GM21367 (cell line): ENCODE results near the gene CNKSR1.

Experiments
- ATAC-seq: cut with Tn5 transposase; IDR thresholded peaks from one replicate; pipeline ENCODE4 v1.9.1; 2021; ENCODE audit not compliant: unreplicated experiment

Gene CNKSR1

GRCh38 chr1:26177182-26177684, at the start of gene CNKSR1:
TSS of gene CNKSR1 (plus strand) at chr1:26177491. CDS start at chr1:26177548, 57 bp downstream.
- ATAC-seq: no peak

- ATAC-seq: no peak
Observed at GRCh38 chr1:26129778-26130177, 47.5 kb upstream of the CNKSR1 start.

- no peak for ATAC-seq
Observed at GRCh38 chr1:26130695-26131094, 46.6 kb upstream of the CNKSR1 start.

- no peak for ATAC-seq
Observed at GRCh38 chr1:26132128-26132833, 45.0 kb upstream of the CNKSR1 start.

- ATAC-seq: no peak
Observed at GRCh38 chr1:26132834-26133167, 44.5 kb upstream of the CNKSR1 start.

GRCh38 chr1:26134466-26134865, 42.8 kb upstream of the CNKSR1 start:
- ATAC-seq: no peak

GRCh38 chr1:26138974-26139558, 38.2 kb upstream of the CNKSR1 start:
- no peak for ATAC-seq

GRCh38 chr1:26142159-26142558, 35.1 kb upstream of the CNKSR1 start:
- ATAC-seq: no peak

GRCh38 chr1:26145041-26145959, 32.0 kb upstream of the CNKSR1 start:
- no peak for ATAC-seq

GRCh38 chr1:26145960-26146294, 31.4 kb upstream of the CNKSR1 start:
- no peak for ATAC-seq

- ATAC-seq: no peak
Observed at GRCh38 chr1:26148887-26149286, 28.4 kb upstream of the CNKSR1 start.

GRCh38 chr1:26153966-26154532, 23.2 kb upstream of the CNKSR1 start:
- ATAC-seq: no peak

- ATAC-seq: no peak
Observed at GRCh38 chr1:26154750-26155149, 22.5 kb upstream of the CNKSR1 start.

- ATAC-seq: no peak
Observed at GRCh38 chr1:26155370-26156284, 21.7 kb upstream of the CNKSR1 start.

- ATAC-seq: no peak
Observed at GRCh38 chr1:26156285-26157038, 20.8 kb upstream of the CNKSR1 start.

GRCh38 chr1:26158271-26158907, 18.9 kb upstream of the CNKSR1 start:
- ATAC-seq: no peak

- no peak for ATAC-seq
Observed at GRCh38 chr1:26158908-26159742, 18.2 kb upstream of the CNKSR1 start, which contains the start of gene FAM110D. TSS of gene FAM110D (plus strand) at chr1:26159079. CDS start at chr1:26161292, 2,213 bp downstream.

GRCh38 chr1:26159743-26160039, 17.6 kb upstream of the CNKSR1 start:
- no peak for ATAC-seq
